Measurements from ENCODE around the gene MIGA1. TPM values are rescaled to one million over a fixed set of nuclear protein-coding genes. Genes with fewer than 3 reads are reported as not detected.

MIGA1 gene
- total RNA-seq, 1 experiment from 2014 or later: 14.4 TPM

DNA sequence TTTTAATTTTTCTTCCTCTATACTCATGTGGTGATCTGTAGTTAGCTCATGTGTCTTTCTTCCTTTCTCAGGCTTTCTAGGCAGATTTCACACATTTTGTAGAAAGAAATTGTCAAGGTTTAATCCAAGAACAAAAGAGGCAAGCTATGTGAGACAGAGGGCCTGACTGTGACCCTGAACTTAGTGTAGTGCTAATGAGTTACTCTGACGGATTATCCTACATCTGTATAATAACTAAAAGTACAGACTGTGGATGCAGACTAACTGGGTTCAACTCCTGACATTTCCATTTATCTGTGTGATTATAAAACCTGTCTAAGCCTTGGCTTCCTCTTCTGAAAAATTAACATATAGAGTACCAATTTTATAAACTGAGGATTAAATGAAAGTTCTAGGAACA, 40.7 kb downstream of the MIGA1 start:
- H3K36me3 ChIP-seq (ENCODE audit: control insufficient read depth, insufficient read depth, low read length): no peaks in the 10 kb centered on the region
- ChIA-PET CTCF (no interaction called here), POLR2A (no interaction called here)
- H3K27ac ChIP-seq (ENCODE audit: low read length): no peak overlapping the region
- TF ChIP-seq CTCF (IDR thresholded peaks at IDR 0.05) (no peak), REST (IDR thresholded peaks at IDR 0.05; ENCODE audit: insufficient read depth in 1 of 2, low read depth in 2 of 2, low read length in 1 of 2) (no peak), SIN3A (IDR thresholded peaks at IDR 0.05; ENCODE audit: borderline replicate concordance, insufficient read depth, low read depth, low read length) (no peak), TCF7L2 (IDR thresholded peaks at IDR 0.05; ENCODE audit: low read depth, low read length) (no peak), POLR2AphosphoS5 (IDR thresholded peaks at IDR 0.05; ENCODE audit: low read depth, low read length) (no peak)
- in situ Hi-C loops (cut with HindIII; ENCODE audit: low pct_unique_long_range_greater_than_20kb, low sequenced_read_pairs) (no loop called here), intact Hi-C loops (cut with micrococcal nuclease; ENCODE audit: unreplicated experiment) (loop anchor here (10.0 kb wide), 1 partner anchor 85 kb away; no protein-coding TSS in a partner anchor)
- BruUV-seq (replicated peaks): no TSS peak
- H3K4me1 ChIP-seq (ENCODE audit: control insufficient read depth, insufficient read depth, low read length): no peaks in the 10 kb centered on the region
- no peak overlapping the region for H3K4me3 ChIP-seq (ENCODE audit: low read depth in 2 of 2, low read length in 2 of 2)
- no peak for ATAC-seq
- no peak for DNase-seq (ENCODE audit: low read depth, low spot score)
- H3K9me3 ChIP-seq (ENCODE audit: control insufficient read depth, insufficient read depth, low read depth, low read length): no peaks in the 10 kb centered on the region
- H3K27me3 ChIP-seq (ENCODE audit: control insufficient read depth, insufficient read depth, low read length): no peaks in the 10 kb centered on the region

DNA sequence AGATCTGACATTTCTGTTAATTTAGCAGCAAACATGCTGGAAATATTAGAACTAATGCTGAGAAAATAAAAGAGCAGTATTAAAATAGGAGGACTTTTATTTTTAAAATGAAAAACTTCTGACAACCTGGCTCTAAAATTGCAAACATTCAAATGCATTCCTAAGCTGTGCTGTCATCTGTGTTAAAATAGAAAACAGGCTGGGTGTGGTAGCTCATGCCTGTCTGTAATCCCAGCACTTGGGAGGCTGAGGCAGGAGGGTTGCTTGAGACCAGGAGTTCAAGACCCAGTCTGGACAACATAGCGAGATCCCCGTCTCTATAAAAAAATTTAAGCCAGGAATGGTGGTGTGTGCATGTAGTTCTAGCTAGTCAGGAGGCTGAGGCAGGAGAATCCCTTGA, 44.6 kb downstream of the MIGA1 start:
- no peak for DNase-seq (ENCODE audit: low read depth, low spot score)
- H3K4me3 ChIP-seq (ENCODE audit: low read depth in 2 of 2, low read length in 2 of 2): no peak overlapping the region
- ATAC-seq: peak; percentile 63; the same call in 1 of the 2 replicates
- POLR2A ChIA-PET: no interaction called here
- CTCF ChIA-PET: no interaction called here
- intact Hi-C loops (cut with micrococcal nuclease; ENCODE audit: unreplicated experiment) (loop anchor here (10.0 kb wide), 1 partner anchor 81 kb away; no protein-coding TSS in a partner anchor), in situ Hi-C loops (cut with HindIII; ENCODE audit: low pct_unique_long_range_greater_than_20kb, low sequenced_read_pairs) (no loop called here)
- no peaks in the 10 kb centered on the region for H3K36me3 ChIP-seq (ENCODE audit: control insufficient read depth, insufficient read depth, low read length)
- no peaks in the 10 kb centered on the region for H3K27me3 ChIP-seq (ENCODE audit: control insufficient read depth, insufficient read depth, low read length)
- no peaks in the 10 kb centered on the region for H3K9me3 ChIP-seq (ENCODE audit: control insufficient read depth, insufficient read depth, low read depth, low read length)
- H3K4me1 ChIP-seq (ENCODE audit: control insufficient read depth, insufficient read depth, low read length): no peaks in the 10 kb centered on the region
- no peak overlapping the region for H3K27ac ChIP-seq (ENCODE audit: low read length)
- no peak for TF ChIP-seq POLR2AphosphoS5 (IDR thresholded peaks at IDR 0.05; ENCODE audit: low read depth, low read length)
- TF ChIP-seq CTCF (IDR thresholded peaks at IDR 0.05): no peak
- TF ChIP-seq REST (IDR thresholded peaks at IDR 0.05; ENCODE audit: insufficient read depth in 1 of 2, low read depth in 2 of 2, low read length in 1 of 2): no peak
- no peak for TF ChIP-seq TCF7L2 (IDR thresholded peaks at IDR 0.05; ENCODE audit: low read depth, low read length)
- TF ChIP-seq SIN3A (IDR thresholded peaks at IDR 0.05; ENCODE audit: borderline replicate concordance, insufficient read depth, low read depth, low read length): no peak
- no TSS peak for BruUV-seq (replicated peaks)

Data from Panc1 (cell line).